GM18499 (cell line): Measurements from ENCODE around the gene SLC43A3.
"Not testable (repeated sequence)": the region's sequence is repeated elsewhere in the genome, so short reads cannot be mapped to it uniquely, and the experiment has no call there.

Experiments
- ATAC-seq: cut with Tn5 transposase; IDR thresholded peaks from one replicate; pipeline ENCODE4 v1.9.1; 2021; ENCODE audit warnings: moderate number of reproducible peaks; ENCODE audit not compliant: insufficient read depth, unreplicated experiment

Gene SLC43A3

DNA sequence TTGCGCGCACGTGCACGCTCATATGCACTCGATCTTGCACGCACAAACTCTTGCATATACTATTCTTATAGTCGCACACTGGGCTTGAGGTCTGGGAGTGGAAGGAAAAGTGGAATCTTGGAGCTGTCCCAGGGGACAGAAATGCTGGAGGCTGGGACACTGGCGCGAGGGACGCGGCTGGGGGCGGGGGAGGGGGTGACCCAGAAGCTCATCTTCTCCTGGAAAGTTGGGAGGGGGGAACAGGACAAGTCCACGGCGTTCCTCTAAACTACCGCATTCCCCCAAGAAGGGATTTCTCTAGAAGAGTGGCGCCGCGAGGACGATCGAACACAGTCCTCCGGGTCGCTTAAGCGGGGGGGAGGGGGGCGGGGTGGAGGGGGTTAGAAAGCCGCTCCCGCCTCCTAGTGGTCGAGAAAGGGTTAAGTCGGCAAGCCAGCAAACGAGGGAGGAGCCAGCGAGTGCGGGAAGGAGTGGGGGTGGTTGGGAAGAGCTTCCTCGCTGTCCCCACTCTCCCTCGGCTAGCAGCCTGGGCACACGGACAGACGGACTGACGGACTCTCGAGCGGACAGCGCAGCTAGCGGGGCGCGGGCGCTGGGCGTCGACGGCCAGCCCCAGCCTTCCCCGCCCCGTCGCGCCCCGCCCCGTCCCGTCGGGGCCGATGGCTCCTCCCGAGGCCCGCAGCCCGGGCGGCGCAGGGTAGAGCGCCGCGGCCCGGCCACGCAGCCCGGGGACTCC, 33.3 kb upstream of the SLC43A3 start, which contains the start of gene RTN4RL2:
Gene RTN4RL2, plus strand, starts transcription at position 507 of the 736 bp plus-strand sequence. CDS start 338 bp downstream, outside the sequence.
- no peak for ATAC-seq

DNA sequence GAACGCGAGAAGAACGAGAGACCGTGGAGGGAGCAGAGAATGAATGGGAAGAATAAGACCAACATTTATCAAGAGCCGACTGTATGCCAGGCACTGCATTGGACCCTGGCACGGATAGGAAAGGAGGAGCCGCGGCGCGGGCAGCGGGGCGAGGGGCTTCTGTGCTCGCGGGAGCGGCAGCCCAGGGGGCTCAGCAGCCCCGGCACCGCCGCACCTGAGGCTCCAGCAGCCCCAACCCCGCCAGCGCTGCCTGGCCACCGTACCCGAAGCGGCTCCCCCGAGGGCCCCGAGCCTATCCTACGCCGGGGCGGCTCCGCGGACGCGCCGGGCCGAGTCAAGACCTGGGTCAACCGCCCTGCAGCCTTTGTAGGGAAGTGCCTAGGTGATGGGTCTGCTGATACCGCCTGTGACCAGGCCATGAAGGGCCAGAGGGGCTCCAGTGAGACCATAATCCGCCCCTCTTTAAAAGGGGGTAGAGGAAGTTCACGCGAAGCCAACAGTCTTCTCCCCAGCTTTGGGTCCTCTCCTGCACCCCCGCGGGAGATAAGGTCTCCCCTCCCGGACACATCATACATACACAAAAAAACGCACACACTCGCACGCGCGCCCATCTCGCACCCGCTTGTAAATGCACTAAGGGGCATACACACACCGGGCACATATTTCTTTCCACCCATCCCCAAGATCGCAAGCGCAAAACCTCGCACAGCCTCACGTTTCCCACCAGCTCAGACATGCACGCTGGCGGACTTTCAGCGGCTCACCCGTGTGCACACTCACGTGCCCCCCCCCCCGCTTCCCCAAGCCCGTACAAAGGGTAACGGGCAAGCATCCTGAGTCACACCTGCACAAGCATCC, 32.5 kb upstream of the SLC43A3 start:
- no peak for ATAC-seq

DNA sequence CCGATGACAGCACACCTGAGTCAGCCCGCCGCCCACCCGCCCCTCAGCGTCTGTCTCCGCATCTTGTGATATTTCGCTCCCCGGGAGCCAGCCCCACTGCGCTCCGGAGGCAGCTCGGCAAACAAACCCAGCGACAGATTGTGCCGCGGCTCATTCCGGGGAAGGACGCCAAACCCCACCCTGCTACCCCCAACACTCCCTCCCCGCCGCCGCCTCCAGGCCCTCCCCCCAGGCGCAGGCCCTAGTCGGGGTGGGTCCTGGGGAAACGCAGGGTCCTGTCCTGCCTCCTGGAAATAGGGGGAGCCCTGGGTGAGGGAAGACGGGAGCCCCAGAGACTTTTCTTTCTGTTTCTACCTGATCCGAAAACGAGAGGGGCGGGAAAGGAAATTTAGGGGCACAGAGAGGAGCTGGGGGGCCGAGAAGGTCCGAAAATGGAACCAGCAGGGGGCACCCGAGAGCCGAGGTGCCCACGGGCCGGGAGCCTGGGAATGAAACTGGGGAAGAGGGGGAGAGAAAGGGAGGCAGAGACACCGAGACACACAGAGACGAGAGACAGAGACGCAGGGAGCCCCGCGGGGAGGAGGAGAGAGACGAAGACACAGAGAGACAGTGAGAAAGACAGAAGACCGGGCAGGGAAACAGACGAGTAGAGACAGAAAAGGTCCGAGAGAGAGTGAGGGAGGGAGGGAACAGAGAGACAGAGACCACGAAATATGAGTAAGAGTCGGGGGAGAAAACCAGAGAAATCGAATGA, 31.7 kb upstream of the SLC43A3 start:
- no peak for ATAC-seq

DNA sequence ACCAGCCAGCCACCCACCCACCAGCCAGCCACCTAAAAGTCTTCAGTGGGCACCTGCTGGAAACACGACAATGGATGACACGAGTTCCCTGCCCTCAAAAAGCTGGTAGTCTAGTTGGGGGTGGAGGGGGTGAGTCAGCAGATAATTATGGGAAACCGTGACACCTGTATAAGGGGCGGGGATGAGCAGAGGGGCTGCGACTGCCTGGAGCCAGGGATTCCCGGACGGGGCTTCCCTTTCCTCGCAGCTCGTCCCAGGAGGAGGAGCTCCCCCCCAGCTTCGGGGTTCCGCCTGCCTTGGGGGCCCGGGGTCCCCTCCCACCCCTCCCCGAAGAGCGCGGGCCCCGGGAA, 31.1 kb upstream of the SLC43A3 start:
- no peak for ATAC-seq

DNA sequence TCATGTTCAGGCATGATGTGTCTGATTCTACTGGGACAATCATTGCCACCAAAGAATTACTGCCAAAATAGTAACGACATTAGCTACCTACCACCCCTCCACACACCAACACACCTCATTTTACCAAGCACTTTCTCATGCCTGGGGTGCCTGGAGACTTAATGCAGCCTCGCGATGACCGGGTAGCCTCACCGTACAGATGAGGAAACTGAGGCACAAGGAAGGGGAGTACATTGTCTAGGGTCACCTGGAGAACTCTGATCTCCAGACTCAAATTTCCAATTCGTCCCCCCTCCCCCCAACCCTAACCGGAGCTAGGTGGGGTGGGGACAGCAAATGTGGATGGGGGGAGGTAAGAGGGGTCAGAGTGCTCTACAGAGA, 30.7 kb upstream of the SLC43A3 start:
- ATAC-seq: peak; percentile 20

DNA sequence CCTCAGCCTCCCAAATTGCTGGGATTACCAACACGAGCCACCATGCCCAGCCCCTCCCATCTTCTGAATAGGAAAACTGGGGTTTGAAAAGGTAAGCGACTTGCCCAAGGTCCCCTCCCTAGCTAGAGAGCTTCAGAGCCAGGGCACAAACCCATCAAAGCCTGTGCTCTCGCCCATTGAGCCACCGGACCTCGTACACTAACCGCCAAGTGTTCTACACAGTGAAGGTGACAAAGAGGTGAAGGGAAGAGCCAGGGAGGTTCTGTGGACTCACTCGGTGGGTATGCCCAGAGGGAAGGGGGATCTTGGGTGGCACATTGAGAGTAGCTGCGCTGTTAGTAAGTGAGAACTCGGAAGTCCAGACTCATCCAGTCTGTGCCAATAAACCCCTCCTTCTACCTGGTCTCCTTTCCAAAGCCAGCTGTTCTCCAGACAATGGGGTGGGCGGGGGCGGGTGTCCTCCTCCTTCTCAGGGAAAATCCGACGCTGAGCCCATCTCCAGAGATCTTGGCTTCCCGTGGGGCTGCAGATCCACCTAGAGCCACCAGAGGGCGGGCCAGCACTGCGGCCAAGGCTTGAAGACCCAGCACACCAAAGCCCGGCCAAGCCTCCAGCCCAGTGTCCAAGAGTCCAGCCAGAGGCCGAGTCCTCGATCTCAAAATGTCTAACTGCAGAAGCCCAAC, 30.2 kb upstream of the SLC43A3 start:
- ATAC-seq: peak; percentile 53

DNA sequence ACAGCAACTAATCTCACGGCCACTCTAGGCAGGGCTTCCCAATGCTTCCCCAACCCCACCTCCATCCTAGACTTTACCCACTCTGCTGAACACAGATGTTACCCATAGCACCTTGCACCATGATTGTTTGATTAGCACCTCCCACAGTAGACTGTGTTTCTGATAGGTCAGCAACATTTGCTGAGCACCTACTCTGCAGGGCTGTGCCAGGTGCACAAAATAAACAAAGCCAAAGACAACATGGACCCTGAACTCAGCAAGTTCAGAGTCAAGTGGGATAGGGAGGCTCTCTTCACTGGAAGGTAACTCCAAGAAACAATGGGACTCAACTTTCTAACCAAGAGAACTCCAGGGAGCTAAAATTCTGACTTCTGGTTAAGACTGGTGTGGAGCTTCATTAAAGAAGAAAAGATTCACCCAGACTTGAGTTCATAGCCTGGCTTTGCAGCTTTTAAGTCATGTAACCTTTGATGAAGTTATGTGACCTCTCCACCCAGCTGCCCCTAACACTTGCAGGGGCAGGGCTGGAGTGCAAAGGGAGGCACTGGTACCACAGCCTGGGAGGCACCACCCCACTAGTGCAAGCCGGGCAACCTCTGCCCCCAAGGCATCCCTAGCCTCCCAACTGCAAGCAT, 26.7 kb upstream of the SLC43A3 start:
- no peak for ATAC-seq

DNA sequence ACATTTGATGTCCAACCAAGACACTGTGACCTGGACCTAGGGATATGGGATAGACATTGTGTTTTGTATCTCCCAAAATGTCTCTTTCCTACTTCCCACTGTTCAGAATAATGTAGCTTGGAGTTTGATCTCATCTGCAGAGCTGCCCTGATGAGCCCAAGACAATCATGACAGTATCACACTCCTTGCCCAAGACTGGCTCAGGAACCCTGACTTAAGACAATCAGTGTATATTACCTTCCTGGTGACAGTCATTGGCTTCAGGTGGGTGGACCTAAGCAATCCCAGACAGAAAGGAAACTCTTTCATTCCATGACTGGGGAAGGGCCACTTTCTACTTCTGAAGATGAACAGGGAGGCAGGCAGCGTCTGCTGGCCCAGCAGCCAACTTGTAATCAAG, 19.1 kb upstream of the SLC43A3 start:
- no peak for ATAC-seq

DNA sequence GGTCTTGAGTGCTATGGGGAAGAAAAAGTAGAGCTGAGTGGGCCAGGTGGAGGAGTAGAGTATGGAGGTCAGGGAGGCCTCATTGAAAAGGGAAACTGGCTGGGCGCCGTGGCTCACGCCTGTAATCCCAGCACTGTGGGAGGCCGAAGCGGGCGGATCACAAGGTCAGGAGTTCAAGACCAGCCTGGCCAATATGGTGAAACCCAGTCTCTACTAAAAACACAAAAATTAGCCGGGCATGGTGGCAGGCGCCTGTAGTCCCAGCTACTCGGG, 18.1 kb upstream of the SLC43A3 start:
- not testable (repeated sequence) for ATAC-seq

DNA sequence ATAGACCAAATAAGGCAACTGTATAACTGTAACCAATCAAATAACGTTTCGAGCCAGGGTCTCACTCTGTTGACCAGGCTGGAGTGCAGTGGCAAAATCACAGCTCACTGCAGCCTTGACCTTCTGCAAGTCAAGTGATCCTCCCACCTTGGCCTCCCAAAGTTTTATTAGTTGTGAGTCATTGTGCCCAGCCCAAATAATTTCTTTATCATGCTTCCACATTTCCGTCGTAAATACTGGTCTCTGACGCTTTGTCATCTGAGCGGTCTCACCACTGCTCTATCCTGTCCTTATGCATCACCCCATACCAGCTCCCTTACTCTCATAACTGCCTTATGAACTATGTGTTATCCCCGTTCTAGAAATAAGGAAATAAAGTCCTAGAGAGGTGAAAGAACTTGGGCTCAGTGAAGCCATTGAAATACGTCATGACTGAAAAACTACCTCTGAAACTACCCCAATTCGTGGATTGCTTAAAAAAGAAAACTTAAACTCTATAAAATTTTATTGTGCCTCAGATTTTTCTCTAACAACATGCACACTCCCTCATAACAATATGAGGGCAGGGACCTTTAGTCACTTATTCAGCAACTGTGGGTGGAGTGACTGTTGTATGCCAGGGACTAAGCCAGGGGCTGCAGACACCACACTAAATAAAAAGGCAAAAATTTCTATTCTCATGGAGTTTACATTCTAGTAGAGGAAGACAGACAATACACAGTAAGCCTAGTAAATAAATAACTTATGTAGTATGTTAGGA, 17.6 kb upstream of the SLC43A3 start:
- no peak for ATAC-seq

DNA sequence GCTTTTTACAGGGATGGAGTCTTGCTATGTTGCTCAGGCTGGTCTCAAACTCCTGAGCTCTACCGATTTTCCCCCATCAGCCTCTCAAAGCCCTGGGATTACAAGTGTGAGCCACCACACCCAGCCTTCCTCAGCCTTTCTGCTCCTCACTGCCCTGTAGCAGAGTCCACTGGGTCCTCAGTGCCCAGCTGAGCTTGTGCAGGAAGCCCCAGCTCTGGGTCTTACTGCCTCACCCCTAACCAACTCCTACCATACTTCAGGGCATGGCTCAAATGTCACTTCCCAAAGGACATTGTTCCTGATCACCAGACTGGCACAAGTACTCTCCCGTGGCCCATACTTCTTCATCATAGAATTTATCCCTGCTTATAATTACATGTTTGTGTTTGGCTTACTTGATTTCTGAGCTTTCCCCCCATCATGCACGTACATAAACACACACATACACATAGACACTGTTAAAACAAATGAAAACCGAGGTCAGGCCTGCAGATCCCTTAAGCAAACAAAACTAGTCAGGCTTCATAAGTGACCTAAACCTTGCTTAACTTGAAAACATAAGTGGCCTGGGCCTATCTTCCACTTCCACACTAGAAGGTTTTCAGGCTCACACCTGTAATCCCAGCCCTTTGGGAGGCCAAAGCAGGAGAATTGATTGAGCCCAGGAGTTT, 14.0 kb upstream of the SLC43A3 start:
- no peak for ATAC-seq

DNA sequence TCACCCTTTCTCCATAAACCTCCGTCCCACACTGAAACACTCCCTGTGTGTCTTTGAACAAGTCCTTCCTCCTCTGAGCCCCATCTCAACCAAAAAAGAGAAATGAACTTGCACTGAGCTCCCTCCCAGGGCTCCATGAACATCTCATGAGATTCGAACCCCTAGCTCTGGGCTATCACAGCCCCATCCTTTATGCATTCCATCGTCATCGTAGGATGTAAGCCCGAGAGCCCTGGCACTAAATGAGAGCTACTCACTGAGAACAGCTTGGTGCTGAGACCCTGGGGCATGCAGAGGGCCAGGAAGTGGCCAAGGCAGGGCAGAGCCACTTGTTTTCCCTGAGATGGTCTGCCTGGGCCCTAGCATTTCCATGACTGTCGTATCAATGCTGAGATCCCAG, 12.9 kb upstream of the SLC43A3 start:
- ATAC-seq: no peak

DNA sequence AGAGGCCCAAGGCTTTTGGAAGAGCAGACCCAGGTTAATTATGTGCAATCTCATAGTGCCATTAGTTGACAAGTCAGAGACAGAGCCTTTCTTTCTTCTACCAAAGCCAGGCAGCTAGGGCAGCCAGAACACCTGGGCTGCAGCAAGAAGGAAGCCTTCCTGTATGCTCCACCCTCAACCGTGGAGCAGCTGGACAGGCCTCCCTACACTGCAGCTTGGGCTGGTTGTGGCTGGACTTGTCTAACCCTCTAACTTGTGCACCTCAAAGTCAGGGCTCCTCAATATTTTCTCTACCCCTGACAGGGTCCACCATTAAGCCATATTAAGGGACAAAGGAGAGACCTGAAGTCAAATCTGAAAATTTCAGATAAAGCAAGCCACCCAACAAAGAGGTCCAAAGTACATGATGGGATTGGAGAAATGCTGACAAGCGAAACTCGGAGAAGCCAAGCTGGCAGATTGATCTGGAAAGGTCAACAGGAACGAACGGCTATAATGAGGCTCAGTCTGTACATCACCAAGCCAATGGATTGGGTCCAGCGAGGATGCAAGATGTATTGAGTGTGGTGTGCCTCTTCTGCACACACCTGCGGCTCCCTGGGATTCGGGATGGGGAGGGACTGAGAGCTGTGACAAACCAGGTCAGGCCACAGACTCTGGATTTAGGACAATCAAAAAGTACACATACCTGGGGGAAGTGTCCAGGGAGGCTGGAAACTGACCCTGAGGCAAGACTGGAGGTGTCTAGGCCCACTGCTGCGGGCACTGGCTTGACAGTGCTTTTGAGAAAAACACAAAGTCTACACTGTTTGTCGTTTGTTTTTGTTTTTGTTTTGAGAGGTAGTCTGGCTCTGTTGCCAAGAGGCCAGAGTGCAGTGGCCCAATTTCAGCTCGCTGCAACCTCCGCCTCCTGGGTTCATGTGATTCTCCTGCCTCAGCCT, 11.7 kb upstream of the SLC43A3 start:
- ATAC-seq: no peak

DNA sequence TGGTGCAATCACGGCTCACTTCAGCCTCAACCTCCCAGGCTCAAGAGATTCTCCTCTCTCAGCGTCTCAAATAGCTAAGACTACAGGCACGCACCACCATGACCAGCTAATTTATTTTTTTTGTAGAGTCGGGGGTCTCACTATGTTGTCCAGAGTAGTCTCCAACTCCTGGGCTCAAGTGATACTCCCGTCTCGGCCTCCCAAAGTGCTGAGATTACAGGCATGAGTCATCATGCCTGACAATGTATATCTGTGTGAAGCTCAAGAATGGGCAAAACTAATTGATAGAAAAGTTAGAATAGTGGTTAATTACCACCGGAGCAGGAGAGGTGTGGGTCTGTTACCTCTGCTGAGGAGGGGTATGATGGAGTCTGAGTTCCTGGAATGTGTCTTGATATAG, 9.1 kb upstream of the SLC43A3 start:
- ATAC-seq: no peak

DNA sequence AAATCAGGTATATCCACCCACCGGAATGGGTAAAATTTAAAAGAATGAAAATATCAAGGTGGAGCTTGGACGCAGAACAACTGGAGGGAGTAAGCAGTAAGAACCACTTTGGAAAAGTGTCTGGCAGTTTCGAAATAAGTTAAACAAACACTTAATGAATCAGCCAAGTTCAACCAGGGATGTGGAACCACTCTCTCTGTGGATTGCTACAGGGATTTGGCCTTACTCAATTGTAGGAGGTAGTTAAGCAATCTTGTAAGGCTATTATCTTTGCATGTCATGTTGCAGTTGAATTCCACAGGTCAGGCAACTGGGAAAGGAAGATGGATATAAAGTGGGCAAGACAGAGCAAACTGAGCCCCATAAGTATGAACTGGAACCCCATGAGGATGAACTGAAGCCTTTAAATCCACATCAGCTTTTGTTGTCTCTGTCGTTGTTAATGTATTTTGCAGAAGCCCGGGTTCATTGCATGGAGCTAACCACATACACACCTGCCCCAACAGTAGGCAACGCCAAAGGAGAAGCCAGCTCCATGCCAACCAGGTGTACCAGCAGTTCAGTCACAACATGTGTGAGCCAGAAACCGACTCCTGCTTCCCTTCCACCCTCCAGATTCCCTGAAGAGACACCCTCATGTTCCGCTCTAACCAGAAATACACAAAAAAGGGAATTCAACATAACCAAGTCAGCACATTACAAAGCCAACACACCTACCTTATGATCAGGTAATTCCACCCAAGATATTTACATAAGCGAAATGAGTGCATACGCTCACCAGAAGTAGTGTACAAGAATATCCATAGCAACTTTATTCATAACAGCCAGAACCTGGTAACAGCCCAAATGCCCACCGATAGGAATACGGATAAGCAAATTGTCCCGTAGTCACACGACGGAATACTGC, 8.0 kb upstream of the SLC43A3 start:
- no peak for ATAC-seq

DNA sequence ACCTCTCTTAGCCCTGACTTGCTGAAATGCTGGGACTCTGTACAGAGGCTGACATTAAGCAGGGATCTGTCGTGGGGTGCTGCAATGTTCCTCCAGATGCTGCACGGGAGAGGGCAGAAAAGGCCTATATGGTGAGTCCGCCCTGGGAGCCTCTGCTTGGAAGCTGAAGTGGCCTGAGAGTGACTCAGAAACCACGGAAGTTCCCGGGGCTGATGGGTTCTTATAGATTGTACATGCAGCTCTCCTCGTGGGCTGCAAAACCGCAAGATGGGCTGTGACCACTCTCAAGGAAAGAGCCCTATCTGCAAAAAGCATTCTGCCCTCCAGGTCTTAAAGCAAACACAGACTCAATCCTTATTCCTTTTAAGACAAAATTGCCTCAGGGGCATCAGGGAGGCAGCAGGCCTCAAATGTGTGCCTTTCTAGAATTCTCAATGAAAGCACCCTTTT, 5.8 kb upstream of the SLC43A3 start:
- ATAC-seq: no peak

DNA sequence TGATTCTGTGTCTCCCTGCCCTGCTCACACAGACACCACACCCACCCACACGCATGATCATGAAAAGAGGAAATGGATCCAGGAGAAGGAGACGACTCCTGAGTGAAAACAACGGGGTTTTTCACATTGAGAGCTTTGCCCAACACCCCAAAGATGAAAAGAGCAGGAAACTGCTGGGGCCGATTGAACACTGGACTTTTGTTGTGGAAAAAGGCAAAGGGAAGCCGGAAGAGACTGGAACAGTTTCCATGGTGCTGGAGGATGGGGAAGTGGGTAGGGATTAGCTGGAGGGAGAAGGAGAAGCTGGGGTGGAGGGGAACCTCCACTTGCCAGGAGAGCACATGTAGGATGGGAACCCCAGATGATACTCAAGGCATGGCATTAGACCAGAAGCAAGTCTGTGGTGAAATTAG, 5.2 kb upstream of the SLC43A3 start:
- no peak for ATAC-seq
